ENCODE measurements around the gene TGM2. TPM values are rescaled to one million over a fixed set of nuclear protein-coding genes. Genes with fewer than 3 reads are reported as not detected.

The TGM2 gene
- total RNA-seq, 1 experiment from 2014 or later: 113 TPM

- Histone ChIP-seq H3K27ac (ENCODE audit: low read length) (no peak overlapping the region), H3K9me3 (ENCODE audit: control insufficient read depth, insufficient read depth, low read depth, low read length) (no peaks in the 10 kb centered on the region), H3K4me1 (ENCODE audit: control insufficient read depth, insufficient read depth, low read length) (no peaks in the 10 kb centered on the region), H3K36me3 (ENCODE audit: control insufficient read depth, insufficient read depth, low read length) (no peaks in the 10 kb centered on the region), H3K27me3 (ENCODE audit: control insufficient read depth, insufficient read depth, low read length) (no peaks in the 10 kb centered on the region), H3K4me3 (ENCODE audit: low read depth in 2 of 2, low read length in 2 of 2) (no peak overlapping the region)
- ATAC-seq (no peak), DNase-seq (ENCODE audit: low read depth, low spot score) (no peak)
- no TSS peak for BruUV-seq (replicated peaks)
- intact Hi-C loops (cut with micrococcal nuclease; ENCODE audit: unreplicated experiment): no loop called here
- ChIA-PET POLR2A (no interaction called here), CTCF (interaction anchor here (0.7 kb wide), 1 partner anchor 287 kb away, joined by 6 read pairs; no protein-coding TSS in a partner anchor)
- in situ Hi-C loops (cut with HindIII; ENCODE audit: low pct_unique_long_range_greater_than_20kb, low sequenced_read_pairs): no loop called here
- TF ChIP-seq SIN3A (IDR thresholded peaks at IDR 0.05; ENCODE audit: borderline replicate concordance, insufficient read depth, low read depth, low read length): no peak
- TF ChIP-seq TCF7L2 (IDR thresholded peaks at IDR 0.05; ENCODE audit: low read depth, low read length): no peak
- no peak for TF ChIP-seq CTCF (IDR thresholded peaks at IDR 0.05)
- TF ChIP-seq POLR2AphosphoS5 (IDR thresholded peaks at IDR 0.05; ENCODE audit: low read depth, low read length): no peak
- no peak for TF ChIP-seq REST (IDR thresholded peaks at IDR 0.05; ENCODE audit: insufficient read depth in 1 of 2, low read depth in 2 of 2, low read length in 1 of 2)
Observed at GRCh38 chr20:38192323-38192885, 27.3 kb upstream of the TGM2 start.

GRCh38 chr20:38191654-38192053 lies 26.6 kb upstream of the TGM2 start:
- CTCF ChIA-PET: interaction anchor here (0.7 kb wide), 1 partner anchor 287 kb away, joined by 6 read pairs; no protein-coding TSS in a partner anchor
- intact Hi-C loops (cut with micrococcal nuclease; ENCODE audit: unreplicated experiment) (no loop called here), in situ Hi-C loops (cut with HindIII; ENCODE audit: low pct_unique_long_range_greater_than_20kb, low sequenced_read_pairs) (no loop called here)
- no peak overlapping the region for H3K4me3 ChIP-seq (ENCODE audit: low read depth in 2 of 2, low read length in 2 of 2)
- POLR2A ChIA-PET: no interaction called here
- DNase-seq (ENCODE audit: low read depth, low spot score) (no peak), ATAC-seq (no peak; the same call in 1 of the 2 replicates)
- H3K36me3 ChIP-seq (ENCODE audit: control insufficient read depth, insufficient read depth, low read length): no peaks in the 10 kb centered on the region
- no peaks in the 10 kb centered on the region for H3K9me3 ChIP-seq (ENCODE audit: control insufficient read depth, insufficient read depth, low read depth, low read length)
- no peaks in the 10 kb centered on the region for H3K4me1 ChIP-seq (ENCODE audit: control insufficient read depth, insufficient read depth, low read length)
- TF ChIP-seq TCF7L2 (IDR thresholded peaks at IDR 0.05; ENCODE audit: low read depth, low read length) (no peak), CTCF (IDR thresholded peaks at IDR 0.05) (no peak), POLR2AphosphoS5 (IDR thresholded peaks at IDR 0.05; ENCODE audit: low read depth, low read length) (no peak), REST (IDR thresholded peaks at IDR 0.05; ENCODE audit: insufficient read depth in 1 of 2, low read depth in 2 of 2, low read length in 1 of 2) (no peak), SIN3A (IDR thresholded peaks at IDR 0.05; ENCODE audit: borderline replicate concordance, insufficient read depth, low read depth, low read length) (no peak)
- BruUV-seq (replicated peaks): no TSS peak
- no peaks in the 10 kb centered on the region for H3K27me3 ChIP-seq (ENCODE audit: control insufficient read depth, insufficient read depth, low read length)
- no peak overlapping the region for H3K27ac ChIP-seq (ENCODE audit: low read length)
